ENCODE measurements around the gene PAPPA2.

DNA sequence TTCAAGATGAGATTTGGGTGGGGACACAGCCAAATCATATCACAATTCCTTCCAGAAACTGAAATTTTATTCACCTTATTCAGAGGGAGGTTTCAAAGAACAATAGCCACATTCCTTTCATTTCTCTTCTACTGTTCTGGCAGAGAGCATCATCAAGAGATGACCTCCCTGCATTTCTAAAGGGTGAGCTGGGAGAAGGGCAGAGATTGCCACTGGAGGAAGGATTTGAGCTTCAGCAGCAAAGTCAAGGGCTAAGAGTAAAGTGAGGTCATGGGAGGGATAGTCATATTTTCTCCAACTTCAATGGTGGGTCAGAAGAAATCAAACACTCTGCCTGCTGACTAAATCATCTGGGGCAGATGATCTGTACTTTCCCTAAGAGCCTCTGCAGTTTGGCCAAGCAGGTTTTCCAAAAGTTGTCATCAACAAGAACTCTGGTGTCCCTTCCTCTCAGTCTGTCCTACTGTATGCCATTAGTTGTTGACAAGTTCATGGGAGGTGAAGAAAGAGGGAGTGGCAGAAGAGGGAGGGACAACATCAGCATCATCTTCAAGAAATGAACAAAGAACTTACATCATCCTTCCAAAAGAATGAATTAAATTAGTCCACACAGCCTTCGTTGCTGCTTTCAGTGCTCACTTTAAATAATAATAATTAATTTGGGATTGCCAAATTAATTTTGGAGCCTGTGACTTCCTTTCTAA lies 403.2 kb downstream of the PAPPA2 start:
- TF ChIP-seq EZH2 (IDR thresholded peaks at IDR 0.05; ENCODE audit: borderline replicate concordance, low read depth, low read length), result no peak
- TF ChIP-seq BRCA1 (IDR thresholded peaks at IDR 0.05), result no peak
- no peak for TF ChIP-seq BRCA1 (CRISPR knock-in tag; IDR thresholded peaks at IDR 0.05)
- TF ChIP-seq TRIM24 (IDR thresholded peaks at IDR 0.05), result no peak
- TF ChIP-seq, protein P1, sequence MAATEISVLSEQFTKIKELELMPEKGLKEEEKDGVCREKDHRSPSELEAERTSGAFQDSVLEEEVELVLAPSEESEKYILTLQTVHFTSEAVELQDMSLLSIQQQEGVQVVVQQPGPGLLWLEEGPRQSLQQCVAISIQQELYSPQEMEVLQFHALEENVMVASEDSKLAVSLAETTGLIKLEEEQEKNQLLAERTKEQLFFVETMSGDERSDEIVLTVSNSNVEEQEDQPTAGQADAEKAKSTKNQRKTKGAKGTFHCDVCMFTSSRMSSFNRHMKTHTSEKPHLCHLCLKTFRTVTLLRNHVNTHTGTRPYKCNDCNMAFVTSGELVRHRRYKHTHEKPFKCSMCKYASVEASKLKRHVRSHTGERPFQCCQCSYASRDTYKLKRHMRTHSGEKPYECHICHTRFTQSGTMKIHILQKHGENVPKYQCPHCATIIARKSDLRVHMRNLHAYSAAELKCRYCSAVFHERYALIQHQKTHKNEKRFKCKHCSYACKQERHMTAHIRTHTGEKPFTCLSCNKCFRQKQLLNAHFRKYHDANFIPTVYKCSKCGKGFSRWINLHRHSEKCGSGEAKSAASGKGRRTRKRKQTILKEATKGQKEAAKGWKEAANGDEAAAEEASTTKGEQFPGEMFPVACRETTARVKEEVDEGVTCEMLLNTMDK (IDR thresholded peaks at IDR 0.05; ENCODE audit: borderline replicate concordance, insufficient read depth, low read depth, low read length, poor library complexity, severe bottlenecking), result no peak
- TF ChIP-seq TAF1 (IDR thresholded peaks at IDR 0.05; ENCODE audit: control insufficient read depth, extremely low read depth, insufficient read depth, low read length, severe bottlenecking), result no peak
- TF ChIP-seq, protein P2, sequence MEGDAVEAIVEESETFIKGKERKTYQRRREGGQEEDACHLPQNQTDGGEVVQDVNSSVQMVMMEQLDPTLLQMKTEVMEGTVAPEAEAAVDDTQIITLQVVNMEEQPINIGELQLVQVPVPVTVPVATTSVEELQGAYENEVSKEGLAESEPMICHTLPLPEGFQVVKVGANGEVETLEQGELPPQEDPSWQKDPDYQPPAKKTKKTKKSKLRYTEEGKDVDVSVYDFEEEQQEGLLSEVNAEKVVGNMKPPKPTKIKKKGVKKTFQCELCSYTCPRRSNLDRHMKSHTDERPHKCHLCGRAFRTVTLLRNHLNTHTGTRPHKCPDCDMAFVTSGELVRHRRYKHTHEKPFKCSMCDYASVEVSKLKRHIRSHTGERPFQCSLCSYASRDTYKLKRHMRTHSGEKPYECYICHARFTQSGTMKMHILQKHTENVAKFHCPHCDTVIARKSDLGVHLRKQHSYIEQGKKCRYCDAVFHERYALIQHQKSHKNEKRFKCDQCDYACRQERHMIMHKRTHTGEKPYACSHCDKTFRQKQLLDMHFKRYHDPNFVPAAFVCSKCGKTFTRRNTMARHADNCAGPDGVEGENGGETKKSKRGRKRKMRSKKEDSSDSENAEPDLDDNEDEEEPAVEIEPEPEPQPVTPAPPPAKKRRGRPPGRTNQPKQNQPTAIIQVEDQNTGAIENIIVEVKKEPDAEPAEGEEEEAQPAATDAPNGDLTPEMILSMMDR (IDR thresholded peaks at IDR 0.05 in 2 of 3, conservative IDR thresholded peaks at IDR 0.05 in 1 of 3; ENCODE audit: insufficient read depth in 2 of 3, low read depth in 1 of 3, low read length in 3 of 3), result no peak
- TF ChIP-seq ATF7 (IDR thresholded peaks at IDR 0.05), result no peak
- TF ChIP-seq ZNF584 (CRISPR knock-in tag; IDR thresholded peaks at IDR 0.05; ENCODE audit: low read depth), result no peak
- TF ChIP-seq, protein P3, sequence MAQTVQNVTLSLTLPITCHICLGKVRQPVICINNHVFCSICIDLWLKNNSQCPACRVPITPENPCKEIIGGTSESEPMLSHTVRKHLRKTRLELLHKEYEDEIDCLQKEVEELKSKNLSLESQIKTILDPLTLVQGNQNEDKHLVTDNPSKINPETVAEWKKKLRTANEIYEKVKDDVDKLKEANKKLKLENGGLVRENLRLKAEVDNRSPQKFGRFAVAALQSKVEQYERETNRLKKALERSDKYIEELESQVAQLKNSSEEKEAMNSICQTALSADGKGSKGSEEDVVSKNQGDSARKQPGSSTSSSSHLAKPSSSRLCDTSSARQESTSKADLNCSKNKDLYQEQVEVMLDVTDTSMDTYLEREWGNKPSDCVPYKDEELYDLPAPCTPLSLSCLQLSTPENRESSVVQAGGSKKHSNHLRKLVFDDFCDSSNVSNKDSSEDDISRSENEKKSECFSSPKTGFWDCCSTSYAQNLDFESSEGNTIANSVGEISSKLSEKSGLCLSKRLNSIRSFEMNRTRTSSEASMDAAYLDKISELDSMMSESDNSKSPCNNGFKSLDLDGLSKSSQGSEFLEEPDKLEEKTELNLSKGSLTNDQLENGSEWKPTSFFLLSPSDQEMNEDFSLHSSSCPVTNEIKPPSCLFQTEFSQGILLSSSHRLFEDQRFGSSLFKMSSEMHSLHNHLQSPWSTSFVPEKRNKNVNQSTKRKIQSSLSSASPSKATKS (CRISPR knock-in tag; IDR thresholded peaks at IDR 0.05), result no peak
- TF ChIP-seq JUN (IDR thresholded peaks at IDR 0.05; ENCODE audit: borderline replicate concordance, low read depth, low read length), result no peak
- TF ChIP-seq JUN (CRISPR knock-in tag; IDR thresholded peaks at IDR 0.05; ENCODE audit: borderline replicate concordance), result no peak
- TF ChIP-seq ARID2 (IDR thresholded peaks at IDR 0.05), result no peak
